Activated T-cell treated with anti-CD3 and anti-CD28 coated beads for 4 hours (primary cell): ENCODE results near the gene FYB2.
"Not testable (repeated sequence)": the region's sequence is repeated elsewhere in the genome, so short reads cannot be mapped to it uniquely, and the experiment has no call there.

ENCODE experiments used
- DNase-seq: peaks from one replicate; pipeline ENCODE4 v3.0.0-alpha.2; 2020

FYB2 gene

DNA sequence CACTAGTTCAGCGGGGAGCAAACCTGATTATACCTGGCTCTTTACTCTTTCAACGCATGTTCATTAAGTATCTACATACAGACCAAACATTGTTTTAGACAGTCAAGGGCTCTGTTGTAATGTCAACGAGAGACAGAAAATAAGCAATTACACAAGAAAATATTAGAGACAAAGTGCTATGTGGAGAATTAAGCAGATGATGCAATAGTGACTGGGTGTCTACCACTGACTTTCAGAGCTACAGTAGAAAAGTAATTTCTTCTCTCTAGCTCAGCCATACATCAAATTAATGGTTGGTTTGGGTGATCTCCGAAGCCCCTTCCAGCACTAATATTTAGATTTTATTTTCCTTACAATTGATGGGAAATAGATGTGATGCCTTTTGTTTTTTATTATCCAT lies 23.3 kb downstream of the FYB2 start:
- DNase-seq: no peak

DNA sequence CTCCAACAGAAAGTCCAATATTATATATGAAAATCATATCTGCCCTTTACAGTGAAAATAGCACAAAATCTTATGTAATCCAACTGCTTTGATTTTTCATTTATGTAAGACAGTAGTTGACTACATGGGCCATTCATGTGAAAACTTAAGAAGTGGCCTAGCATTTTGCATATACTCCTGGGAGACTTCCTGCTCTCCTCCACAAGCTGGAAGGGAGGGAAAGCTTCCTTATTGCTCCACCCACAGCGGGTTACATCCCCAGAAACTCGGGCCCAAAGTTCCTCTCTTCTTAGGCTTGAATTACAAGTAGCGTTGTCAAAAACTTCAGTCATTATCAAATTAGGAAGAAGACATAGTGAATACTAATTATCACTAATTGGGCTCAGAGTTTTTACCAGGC lies 29.2 kb downstream of the FYB2 start:
- no peak for DNase-seq

DNA sequence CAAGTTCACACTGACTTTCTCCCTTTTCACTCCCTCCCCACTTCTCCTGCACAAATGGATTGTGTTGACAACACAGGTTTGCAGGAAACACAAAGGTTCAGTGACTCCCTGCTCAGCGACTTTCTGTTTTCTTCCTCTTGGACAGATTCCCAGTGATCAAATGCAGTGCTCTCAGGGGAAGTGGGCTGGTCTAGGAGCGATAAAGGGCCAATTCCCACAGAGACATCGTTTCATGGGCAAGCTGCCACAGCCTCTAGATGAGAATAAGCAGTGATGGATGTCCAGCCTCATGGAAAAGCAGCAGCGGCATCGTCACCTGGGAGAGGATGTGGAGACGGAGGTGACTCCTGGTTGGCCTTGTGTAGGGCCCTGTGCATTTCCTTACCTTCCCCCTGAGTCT lies 30.6 kb downstream of the FYB2 start:
- no peak for DNase-seq

DNA sequence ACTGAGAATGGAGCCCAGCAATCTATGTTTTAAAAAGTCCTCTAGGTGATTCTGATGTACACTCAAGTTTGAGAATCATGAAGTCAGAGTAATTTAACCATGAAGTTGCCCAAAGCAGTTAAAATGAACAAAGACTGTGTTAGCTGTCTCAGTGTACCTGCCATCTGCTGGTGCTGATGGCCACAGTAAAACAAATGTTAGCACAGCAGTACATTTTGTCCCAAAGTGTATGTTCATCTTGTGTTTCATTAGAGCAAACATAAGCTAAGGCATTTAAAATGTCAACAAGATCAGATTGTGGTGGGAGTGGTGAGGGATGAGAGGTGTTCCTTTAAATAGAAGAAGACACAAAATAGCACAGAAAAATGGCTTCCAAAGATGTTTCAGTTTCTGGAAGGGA lies 31.1 kb downstream of the FYB2 start:
- no peak for DNase-seq

DNA sequence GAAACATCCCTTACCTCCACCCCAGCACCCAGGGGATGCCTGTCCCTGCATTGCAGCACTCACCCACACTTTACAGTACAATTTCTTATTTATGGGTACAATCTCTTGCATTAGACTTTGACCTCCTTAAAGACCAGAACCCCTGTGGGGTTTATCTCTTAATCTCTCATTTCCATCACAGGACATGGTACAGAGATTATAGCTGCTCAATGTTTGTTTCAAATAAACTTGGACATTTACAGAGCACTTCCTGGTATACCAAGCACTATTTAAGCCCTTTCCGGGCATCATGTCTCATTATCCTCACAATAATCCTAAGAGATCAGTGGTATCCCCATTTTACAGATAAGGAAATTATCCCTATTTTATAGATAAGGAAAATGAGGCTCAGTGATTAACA lies 31.9 kb downstream of the FYB2 start:
- DNase-seq: no peak

DNA sequence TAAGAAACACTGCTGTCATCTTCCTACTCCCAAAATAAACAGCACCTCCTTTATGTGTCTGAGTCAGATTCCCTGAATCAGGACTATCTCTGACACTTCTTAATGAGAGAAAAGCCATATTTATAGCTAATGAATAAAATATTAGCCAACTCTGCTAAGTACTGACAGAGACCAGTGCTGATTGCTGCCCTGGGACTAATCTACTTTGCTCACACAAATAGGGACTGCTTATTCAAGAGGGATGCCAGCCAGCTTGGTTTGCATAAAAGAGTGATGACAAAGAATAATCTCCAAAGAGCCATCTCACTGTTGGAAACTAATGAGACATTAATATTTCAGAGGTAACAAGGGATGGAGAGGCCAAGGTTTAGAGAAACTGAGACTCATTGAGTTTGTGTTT lies 36.4 kb downstream of the FYB2 start:
- DNase-seq: no peak

DNA sequence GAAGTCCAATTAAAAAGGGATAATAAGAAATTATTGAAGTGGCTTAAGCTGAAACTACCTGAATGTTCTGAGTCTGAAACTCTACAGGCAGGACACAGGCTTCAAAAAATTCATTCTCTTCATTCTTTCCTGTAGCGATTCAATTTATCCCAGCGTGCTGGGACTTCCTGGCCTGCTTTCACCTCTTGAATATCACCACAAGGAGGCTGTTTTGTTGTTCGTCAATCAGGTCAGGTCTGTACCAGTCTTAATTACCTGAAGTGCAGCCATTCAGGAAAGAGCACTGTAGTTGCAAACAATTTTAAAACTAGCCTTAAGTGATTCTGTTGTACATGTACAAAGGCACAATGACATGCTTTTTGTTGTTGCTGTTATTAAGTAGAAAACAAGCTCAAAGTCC lies 38.4 kb downstream of the FYB2 start:
- DNase-seq: no peak

DNA sequence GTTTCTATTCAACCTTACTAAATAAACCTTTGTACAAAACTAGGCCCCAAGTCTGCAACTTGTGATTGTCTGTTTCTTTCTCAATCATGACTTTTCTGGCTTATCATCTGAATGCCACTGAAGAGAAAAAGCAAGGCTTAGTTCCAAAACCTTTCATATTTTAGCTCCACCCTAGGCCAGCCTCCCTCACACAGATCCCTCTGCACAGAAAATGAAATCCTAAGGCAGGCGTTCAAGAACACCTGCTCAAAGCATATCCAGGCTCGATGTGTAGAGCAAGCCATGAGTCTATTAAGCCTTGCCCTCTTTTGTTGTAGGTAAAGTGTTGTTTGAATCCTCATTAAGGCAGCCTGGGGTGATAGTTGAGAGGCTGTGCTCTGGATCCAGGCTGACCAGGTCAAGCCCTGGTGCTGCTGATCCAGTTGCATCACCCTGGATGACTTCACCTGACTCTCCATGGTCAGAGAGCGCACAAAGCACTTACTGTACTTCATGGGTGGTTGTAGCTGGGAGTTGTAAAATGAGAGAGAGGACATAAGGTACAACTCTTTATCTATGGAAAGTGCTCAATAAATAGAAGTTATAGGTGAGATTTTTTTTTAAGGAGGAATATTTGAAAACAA lies 39.0 kb downstream of the FYB2 start:
- DNase-seq: no peak

DNA sequence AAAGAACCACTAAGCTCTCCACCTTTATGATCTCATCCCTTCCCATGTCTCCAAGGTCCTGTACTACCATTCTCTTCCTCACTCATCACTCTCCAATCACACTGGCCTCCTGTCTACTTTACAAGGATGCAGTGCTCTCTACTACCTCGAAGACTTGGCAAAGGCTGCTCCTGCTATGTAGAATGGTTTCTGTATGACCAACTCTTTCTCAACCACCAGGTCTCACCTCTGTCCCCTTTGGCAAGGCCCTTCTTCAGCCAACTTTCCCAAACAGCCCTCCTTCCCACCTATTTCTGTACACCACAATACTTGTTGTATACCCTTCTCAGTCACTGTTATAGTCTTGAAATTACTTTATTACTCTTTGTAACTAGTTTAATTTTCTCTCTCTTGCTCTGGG lies 41.2 kb downstream of the FYB2 start:
- no peak for DNase-seq

DNA sequence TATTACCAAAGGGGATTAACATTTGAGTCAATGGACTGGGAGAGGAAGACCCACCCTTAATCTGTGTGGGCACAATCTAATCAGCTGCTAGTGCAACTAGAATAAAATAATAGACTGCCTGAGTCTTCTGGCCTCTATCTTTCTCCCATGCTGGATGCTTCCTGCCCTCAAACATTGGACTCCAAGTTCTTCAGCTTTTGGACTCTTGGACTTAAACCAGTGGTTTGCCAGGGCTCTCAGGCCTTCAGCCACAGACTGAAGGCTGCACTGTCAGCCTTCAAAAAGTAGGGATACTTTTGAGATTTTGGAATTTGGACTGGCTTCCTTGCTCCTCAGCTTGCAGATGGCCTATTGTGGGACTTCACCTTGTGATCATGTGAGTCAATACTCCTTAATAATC lies 44.5 kb downstream of the FYB2 start:
- DNase-seq: not testable (repeated sequence)

DNA sequence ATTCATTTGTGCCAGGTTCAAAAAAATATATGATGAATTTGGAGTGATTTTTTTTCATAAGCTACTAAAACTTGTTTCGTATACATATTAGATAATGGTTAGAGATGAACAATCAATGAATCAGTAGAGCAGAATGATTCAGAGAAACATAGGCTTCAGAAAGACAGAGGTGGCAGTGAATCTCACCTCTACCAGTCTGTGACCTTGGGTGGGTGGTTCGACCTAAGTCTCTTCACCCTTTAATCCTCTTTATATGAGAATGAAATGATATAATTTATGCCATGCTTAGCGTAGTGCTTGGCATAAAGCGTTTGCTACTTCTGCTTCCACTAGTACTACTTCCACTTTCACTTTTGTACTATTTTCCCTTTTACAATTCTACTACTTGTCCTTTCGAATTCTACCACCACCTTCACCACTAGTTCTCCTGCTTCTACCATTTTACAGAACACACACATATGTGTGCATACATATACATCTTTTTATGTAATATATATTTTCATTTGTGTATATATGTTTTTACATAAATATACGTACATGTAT lies 45.1 kb downstream of the FYB2 start:
- DNase-seq: no peak

DNA sequence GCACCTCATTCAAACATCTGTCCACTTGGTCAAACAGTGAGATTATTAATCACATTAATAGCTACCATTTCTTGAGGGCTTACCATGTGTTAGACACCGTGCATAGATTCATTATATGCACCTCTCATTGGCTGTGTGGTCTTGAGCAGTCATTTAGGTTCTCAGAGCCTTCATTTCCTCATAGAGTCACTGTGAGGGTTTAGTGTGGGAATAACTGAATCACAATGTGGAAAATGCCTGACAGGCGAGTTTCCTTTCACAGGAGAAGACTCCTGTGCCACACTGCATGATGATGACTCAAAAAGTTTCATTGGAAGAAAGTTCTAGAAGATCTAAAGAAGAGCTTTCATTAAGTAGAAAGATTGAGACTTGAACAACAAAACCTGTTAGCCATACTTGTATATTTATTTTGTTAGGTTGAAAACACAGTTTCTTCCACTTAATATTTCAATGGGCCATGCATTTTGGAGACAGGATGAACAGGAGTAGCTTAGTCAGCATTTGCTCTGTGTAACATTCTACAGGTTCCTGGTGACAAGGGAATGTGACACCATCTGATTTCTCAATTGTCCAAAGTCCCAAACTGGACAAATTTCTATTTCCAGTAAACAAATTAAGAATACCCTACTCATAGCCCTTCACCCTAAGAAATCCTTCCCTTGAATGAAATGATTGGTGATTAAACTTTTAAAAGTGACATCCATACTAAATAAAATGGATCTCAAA lies 45.7 kb downstream of the FYB2 start:
- DNase-seq: no peak

DNA sequence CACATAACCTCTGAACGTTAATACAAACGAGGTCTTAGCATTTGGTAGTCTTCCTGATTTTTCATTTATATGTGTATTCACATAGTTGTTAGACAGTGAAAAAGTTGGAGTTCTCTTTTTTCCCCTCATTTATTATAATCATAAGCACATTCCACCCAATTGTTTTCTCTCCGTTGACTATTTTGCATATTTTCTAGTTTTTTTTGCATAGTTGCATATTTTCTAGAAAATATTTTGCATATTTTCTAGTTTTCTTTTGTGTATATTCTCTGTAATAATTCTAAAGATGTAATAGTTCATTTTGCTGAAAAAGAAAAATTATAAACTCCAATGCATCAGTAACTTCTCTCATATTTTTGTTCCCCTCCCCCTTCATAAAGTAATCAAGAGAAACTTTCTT lies 47.5 kb downstream of the FYB2 start:
- no peak for DNase-seq

DNA sequence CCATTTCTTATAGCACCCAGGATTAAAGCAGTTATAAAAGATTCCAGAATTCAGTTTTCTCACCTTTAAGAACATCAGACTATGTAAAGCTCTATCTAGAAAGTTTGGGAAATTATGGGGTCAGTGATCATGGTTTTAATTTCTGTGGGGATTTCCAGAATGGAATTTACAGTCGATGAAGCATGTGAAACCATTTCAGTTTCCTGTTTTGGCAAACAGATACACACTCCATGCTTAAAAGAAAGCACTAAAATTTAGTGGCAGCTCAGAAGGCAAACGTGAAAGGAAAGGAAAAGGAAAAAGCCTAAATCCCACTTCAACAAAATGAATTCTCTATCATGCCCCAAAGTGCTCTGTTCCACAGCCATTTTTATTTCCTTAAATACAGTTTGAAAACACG lies 60.4 kb downstream of the FYB2 start:
- no peak for DNase-seq

DNA sequence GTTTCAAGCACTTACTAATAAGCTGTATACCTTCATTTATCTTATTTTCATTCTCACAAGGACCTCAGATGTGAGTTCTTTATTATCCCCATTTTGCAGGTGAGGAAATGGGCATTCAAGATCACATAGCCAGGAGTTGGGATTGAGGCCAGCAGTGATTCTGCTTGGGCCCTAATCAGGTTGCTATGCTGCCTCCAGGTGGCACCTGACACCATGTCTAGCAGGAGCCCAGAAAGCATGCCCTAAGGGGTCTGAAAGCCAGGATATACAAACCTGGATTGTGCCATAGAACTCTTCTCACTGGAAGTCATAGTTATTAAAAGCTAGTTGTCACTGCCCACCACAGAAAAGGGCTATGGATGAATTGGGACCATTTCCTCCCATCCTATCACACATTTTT lies 61.1 kb downstream of the FYB2 start:
- DNase-seq: no peak

DNA sequence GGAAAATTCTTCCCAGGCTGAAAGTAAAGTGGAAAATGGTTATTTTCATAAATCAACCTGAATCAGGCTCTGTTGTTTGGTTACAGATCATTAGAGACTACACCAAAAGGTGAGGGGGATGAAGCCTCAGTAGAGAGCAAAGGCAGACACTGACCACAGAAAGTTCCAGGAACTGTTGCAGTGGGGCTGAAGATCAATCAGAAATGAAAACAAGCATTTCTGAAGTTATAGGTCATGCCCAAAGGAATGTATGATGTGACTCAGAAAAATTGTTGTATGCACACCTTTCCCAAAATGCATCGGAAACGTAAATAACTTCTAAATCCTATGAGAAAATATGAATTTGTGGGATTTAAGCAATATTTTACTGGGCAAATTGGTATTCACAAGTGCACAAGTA lies 63.3 kb downstream of the FYB2 start:
- no peak for DNase-seq

DNA sequence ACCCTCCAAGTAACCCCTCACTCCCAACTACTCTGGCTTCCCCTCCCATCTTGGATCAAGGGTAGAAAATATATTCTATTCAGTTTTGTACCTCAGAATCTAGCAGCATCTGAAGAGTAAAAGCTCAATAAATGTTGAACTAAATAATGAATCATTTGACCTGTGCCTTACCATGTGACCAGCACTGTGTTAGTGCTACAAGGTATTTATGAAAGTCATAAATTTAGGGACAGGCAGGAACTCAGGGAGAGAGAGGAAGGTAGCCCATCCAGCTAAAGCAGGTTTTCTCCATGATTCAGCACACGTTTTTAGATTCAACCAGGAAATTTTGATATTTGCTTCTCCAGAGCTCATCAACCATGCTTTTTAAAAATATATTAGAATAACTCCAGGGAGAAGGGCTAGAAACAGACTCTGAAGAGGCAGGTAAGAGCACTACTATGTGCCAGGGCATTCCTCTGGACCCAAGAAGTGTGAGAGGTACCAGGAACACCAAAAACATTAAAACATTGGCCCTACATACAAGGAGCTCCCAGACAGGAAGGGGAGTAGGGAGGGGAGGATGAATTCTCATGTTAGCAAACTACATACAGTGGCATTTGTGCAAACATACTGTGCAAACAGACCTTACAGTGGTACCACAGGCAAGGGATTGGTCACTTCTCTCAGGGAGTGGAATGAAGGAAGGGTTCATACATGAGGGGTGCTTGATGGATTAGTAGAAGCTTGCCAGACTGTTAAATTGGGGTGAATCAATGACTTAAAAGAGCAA lies 64.3 kb downstream of the FYB2 start:
- no peak for DNase-seq

DNA sequence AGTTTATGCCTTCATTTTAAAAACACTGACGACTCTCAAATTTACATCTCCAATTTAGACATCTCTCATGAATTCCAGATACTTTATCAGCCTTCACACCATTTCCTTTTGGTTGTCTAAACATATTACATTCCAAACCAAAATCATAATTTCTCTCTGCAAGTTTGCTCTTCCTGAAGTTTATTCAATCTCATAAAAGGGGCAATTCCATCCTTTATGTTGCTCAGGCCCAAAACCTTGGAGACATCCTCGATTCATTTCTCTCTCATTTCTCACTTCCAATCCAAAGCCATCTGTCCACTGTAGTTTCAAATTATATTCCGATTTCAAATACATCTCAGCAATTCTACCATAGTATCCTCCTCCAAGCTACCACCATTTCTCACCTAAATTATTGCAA lies 74.0 kb downstream of the FYB2 start:
- DNase-seq: no peak

DNA sequence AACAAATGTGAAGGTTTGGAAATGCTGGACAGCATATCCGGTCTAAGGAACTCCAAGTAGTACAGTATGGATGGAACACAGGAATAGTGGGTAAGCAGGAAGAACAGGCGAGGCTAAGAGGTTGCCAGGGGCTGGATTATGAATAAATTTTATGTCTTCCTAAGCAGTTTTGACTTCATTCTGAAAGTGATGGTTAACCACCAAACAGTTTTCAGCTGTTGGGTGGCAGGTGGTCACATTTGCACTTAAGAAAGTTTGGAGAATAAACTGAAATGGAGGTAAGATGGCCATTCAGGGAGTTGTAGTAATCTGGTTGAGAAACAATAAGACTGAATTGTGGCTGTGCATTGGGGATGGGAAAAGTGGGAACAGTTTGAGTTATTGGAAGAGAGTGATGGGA lies 90.2 kb downstream of the FYB2 start:
- no peak for DNase-seq

DNA sequence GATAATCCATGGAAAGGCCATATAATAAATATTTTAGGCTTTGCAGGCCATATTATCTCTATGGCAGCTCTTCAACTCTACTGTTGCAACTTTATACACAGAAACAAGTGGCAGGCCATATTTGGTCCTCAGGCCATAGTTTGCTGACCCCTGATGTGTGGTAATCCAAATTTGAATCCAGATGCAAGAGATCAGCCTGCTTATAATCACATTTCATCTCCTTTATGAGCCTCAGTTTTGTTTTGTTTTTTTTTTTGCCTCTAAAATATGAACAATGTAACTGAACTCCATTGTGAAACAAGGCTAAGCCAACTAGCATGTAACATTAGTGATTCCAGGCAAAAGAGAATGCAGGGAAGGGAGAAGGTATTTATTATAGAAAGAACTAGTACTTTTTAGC lies 92.5 kb downstream of the FYB2 start:
- DNase-seq: no peak

DNA sequence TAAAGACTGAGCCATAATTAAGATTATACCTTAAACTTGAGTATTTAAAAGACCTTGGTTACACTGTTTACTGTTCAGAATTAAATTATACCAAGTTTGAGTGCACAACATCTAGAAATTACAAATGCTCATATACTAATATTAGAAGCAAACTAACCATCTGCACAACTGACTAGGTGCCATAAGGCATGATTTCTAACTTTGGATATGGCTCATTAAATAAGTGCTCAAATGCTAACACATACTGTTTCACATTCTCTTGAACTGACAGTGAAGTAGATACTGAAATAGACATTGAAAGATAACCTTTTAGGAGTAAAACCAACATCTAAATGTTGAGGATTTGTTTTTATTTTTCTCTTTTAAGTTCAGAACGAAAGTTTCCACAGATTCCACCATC lies 100.0 kb downstream of the FYB2 start:
- DNase-seq: no peak

DNA sequence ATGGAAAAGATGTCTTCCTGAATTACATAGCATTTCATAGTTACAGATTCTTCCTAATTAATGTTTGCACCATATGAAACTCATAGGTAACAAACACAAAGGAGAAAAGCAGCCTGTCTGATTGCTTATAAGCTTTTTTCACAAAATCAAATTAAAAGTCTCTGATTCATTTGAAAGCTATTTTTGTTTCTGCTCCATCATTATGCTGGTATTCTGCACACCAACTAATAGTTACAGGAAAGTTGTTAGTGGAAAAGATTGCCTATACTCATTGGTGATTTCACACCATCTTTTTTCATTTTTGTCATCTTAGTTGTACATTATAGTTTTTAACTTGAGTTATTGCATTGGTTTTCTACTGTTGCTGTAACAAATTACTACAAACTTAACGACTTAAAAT lies 104.0 kb downstream of the FYB2 start:
- no peak for DNase-seq

DNA sequence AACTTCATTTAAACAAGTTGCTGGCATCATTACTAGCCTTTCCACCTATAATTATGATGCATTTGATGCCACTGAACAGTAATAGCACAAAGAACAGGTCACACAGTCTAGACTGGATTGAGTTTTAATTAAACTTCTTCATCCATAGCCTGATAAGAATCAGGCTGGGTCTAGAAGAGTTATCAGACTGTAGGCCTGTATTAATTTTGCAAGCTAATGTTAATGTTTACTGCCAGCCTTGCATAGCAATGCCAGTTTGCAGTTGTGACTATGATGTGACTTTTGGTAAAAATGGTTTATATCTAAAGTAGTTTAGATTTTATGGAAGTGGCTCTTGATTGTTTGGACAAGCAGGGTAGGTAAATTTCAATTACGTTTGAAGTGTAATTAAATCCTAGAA lies 106.1 kb downstream of the FYB2 start:
- no peak for DNase-seq

DNA sequence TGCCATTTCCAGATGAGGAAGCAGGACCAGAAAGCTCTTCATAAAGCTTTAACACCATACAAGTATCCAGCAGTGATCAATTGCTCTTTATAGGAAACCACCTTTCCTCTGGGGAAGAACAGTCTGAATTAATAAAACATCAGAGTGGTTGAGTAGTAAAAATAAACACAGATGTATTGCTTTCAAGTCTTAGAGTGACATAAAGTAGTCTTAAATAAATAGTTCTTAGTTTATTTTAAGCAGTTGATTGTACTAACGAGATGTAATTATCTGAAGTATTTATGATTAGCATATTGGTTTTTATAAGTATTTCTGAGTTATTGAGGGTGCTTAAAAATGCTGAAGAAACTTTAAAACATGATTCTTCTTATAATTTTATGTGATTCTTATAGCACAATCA lies 107.1 kb downstream of the FYB2 start:
- no peak for DNase-seq
